Measurements from ENCODE around the gene FKBP2. TPM values are rescaled to one million over a fixed set of nuclear protein-coding genes. Genes with fewer than 3 reads are reported as not detected.

The FKBP2 gene
- total RNA-seq, 1 experiment from 2014 or later, result 57.2 TPM

- TF ChIP-seq PRDM15 (CRISPR knock-in tag; IDR thresholded peaks at IDR 0.05), result no peak
- no peak for TF ChIP-seq JUN (CRISPR knock-in tag; IDR thresholded peaks at IDR 0.05)
- TF ChIP-seq ZNF232 (CRISPR knock-in tag; IDR thresholded peaks at IDR 0.05), result no peak
- no peak for TF ChIP-seq FOXP1 (CRISPR knock-in tag; IDR thresholded peaks at IDR 0.05; ENCODE audit: borderline replicate concordance)
- no peak for TF ChIP-seq ATF1 (CRISPR knock-in tag; IDR thresholded peaks at IDR 0.05)
- TF ChIP-seq E2F4 (CRISPR knock-in tag; IDR thresholded peaks at IDR 0.05; ENCODE audit: borderline replicate concordance, low read depth), result no peak
These were observed 10.8 kb downstream of the FKBP2 start (continued) for GRCh38 chr11:64251753-64252002.

- POLR2A ChIA-PET, result interaction anchor here (0.6 to 3.7 kb wide), 10 partner anchors 9 to 52 kb away, joined by 3 to 25 read pairs (median 4); partner anchors contain the start of genes FKBP2, NUDT22 and TRPT1
- H3K4me3 Mint-ChIP-seq, result peak overlapping the region; percentile 90
- peaks cover 3% of the 10 kb centered on the region for H3K36me3 Mint-ChIP-seq
- H3K27me3 Mint-ChIP-seq (ENCODE audit: low read depth), result no peaks in the 10 kb centered on the region
- H3K4me1 Mint-ChIP-seq, result peaks cover 42% of the 10 kb centered on the region
- no peaks in the 10 kb centered on the region for H3K9me3 Mint-ChIP-seq
- CTCF ChIA-PET, result interaction anchor here (0.5 to 5.3 kb wide), 22 partner anchors 10 to 1519 kb away, joined by 3 to 75 read pairs (median 12); partner anchors contain the start of genes CATSPERZ, CCDC88B, DNAJC4 and ESRRA
- ATAC-seq (no peak), DNase-seq (ENCODE audit: low spot score) (peak; percentile 67)
- peak overlapping the region; percentile 45 for H3K27ac Mint-ChIP-seq
- TF ChIP-seq E2F4 (CRISPR knock-in tag; IDR thresholded peaks at IDR 0.05; ENCODE audit: borderline replicate concordance, low read depth) (no peak), FOXJ3 (CRISPR knock-in tag; IDR thresholded peaks at IDR 0.05; ENCODE audit: borderline replicate concordance) (no peak), CTCF (IDR thresholded peaks at IDR 0.05) (peak; percentile 23; the same call in 1 of the 2 replicates), MXD4 (CRISPR knock-in tag; IDR thresholded peaks at IDR 0.05; ENCODE audit: borderline replicate concordance) (no peak), E2F5 (CRISPR knock-in tag; IDR thresholded peaks at IDR 0.05) (0 out of 2 replicates have a peak, but pooled peaks have one; percentile 49), NFATC4 (CRISPR knock-in tag; IDR thresholded peaks at IDR 0.05) (no peak), JUN (CRISPR knock-in tag; IDR thresholded peaks at IDR 0.05) (no peak), HMGXB4 (CRISPR knock-in tag; IDR thresholded peaks at IDR 0.05) (0 out of 2 replicates have a peak, but pooled peaks have one; percentile 53), MAX (CRISPR knock-in tag; IDR thresholded peaks at IDR 0.05) (0 out of 2 replicates have a peak, but pooled peaks have one; percentile 15), MYBL2 (CRISPR knock-in tag; IDR thresholded peaks at IDR 0.05) (no peak), ZNF281 (CRISPR knock-in tag; IDR thresholded peaks at IDR 0.05) (0 out of 2 replicates have a peak, but pooled peaks have one; percentile 33), ZNF121 (CRISPR knock-in tag; IDR thresholded peaks at IDR 0.05) (no peak), ZNF425 (CRISPR knock-in tag; conservative IDR thresholded peaks at IDR 0.05) (no peak)
These were observed 11.3 kb downstream of the FKBP2 start for GRCh38 chr11:64252003-64252872.

Measured in WTC11 (cell line).